Stimulated activated CD8-positive, alpha-beta memory T cell treated with anti-CD3 and anti-CD28 coated beads, Interleukin-4, amount 100 ng/mL, for 48 hours (primary cell): ENCODE measurements around the gene EPB41L2.
A peak's percentile ranks its signal among the peaks of the same experiment; 100 is the strongest.

Source experiments
- DNase-seq: peaks from one replicate; pipeline ENCODE4 v3.0.0-alpha.2; 2020

The EPB41L2 gene

GRCh38 chr6:130858498-130859160 lies 204.4 kb downstream of the EPB41L2 start:
- DNase-seq = no peak

- DNase-seq = no peak
These were observed 205.0 kb downstream of the EPB41L2 start for GRCh38 chr6:130858054-130858453.

GRCh38 chr6:130853555-130854183 lies 209.4 kb downstream of the EPB41L2 start:
- no peak for DNase-seq

GRCh38 chr6:130852844-130853554 lies 210.0 kb downstream of the EPB41L2 start:
- no peak for DNase-seq

- no peak for DNase-seq
These were observed 212.0 kb downstream of the EPB41L2 start for GRCh38 chr6:130851026-130851425.

GRCh38 chr6:130849594-130849993 lies 213.5 kb downstream of the EPB41L2 start:
- no peak for DNase-seq

- peak; percentile 30 for DNase-seq
These were observed 214.1 kb downstream of the EPB41L2 start for GRCh38 chr6:130848945-130849344.

GRCh38 chr6:130847001-130847910 lies 215.8 kb downstream of the EPB41L2 start:
- no peak for DNase-seq

- DNase-seq = no peak
These were observed 216.5 kb downstream of the EPB41L2 start for GRCh38 chr6:130846501-130846900.

GRCh38 chr6:130843575-130844320 lies 219.3 kb downstream of the EPB41L2 start:
- no peak for DNase-seq

- DNase-seq = no peak
These were observed 221.8 kb downstream of the EPB41L2 start for GRCh38 chr6:130841128-130841728.

- DNase-seq = no peak
These were observed 223.0 kb downstream of the EPB41L2 start for GRCh38 chr6:130840050-130840449.

- DNase-seq = no peak
These were observed 223.7 kb downstream of the EPB41L2 start for GRCh38 chr6:130839379-130839778.

- no peak for DNase-seq
These were observed 224.1 kb downstream of the EPB41L2 start for GRCh38 chr6:130838951-130839350.

- no peak for DNase-seq
These were observed 224.7 kb downstream of the EPB41L2 start for GRCh38 chr6:130838250-130838860.

GRCh38 chr6:130837067-130837466 lies 226.0 kb downstream of the EPB41L2 start:
- DNase-seq = no peak

- no peak for DNase-seq
These were observed 226.9 kb downstream of the EPB41L2 start for GRCh38 chr6:130836055-130836640.

GRCh38 chr6:130834482-130835251 lies 228.4 kb downstream of the EPB41L2 start:
- DNase-seq = no peak

- no peak for DNase-seq
These were observed 229.5 kb downstream of the EPB41L2 start for GRCh38 chr6:130833569-130833968.

- no peak for DNase-seq
These were observed 231.4 kb downstream of the EPB41L2 start for GRCh38 chr6:130831607-130832006.
